Measurements from ENCODE around the gene WDR18. TPM values are rescaled to one million over a fixed set of nuclear protein-coding genes. Genes with fewer than 3 reads are reported as not detected.

The WDR18 gene
- total RNA-seq, 1 experiment from 2014 or later: 140 TPM

DNA sequence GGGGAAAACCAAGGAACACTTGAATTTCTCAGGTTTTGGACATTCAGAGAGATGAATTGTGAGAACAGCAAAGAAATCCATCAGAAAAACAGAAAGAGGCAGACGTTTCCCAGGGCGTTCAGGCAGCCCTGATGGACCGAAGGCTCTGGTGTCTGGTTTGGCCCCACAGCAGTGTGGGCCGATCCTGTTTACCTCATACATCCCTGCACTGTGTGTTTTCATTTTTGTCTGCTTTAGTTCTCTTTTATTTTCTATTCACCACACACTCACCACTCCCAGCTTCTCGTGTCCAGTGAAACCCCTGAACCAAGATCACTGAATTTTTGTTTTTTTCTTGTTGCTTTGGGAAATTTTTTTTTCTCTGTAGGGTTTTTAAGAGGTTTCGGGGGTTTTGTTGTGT lies 11.9 kb upstream of the WDR18 start:
- no peak for DNase-seq
- Histone ChIP-seq H3K36me3 (replicated peaks; ENCODE audit: control insufficient read depth, insufficient read depth, low read length) (peaks cover 19% of the 10 kb centered on the region), H3K27me3 (ENCODE audit: control insufficient read depth, insufficient read depth, low read length) (no peaks in the 10 kb centered on the region), H3K4me3 (ENCODE audit: insufficient read depth, low read depth, low read length) (no peak overlapping the region)

DNA sequence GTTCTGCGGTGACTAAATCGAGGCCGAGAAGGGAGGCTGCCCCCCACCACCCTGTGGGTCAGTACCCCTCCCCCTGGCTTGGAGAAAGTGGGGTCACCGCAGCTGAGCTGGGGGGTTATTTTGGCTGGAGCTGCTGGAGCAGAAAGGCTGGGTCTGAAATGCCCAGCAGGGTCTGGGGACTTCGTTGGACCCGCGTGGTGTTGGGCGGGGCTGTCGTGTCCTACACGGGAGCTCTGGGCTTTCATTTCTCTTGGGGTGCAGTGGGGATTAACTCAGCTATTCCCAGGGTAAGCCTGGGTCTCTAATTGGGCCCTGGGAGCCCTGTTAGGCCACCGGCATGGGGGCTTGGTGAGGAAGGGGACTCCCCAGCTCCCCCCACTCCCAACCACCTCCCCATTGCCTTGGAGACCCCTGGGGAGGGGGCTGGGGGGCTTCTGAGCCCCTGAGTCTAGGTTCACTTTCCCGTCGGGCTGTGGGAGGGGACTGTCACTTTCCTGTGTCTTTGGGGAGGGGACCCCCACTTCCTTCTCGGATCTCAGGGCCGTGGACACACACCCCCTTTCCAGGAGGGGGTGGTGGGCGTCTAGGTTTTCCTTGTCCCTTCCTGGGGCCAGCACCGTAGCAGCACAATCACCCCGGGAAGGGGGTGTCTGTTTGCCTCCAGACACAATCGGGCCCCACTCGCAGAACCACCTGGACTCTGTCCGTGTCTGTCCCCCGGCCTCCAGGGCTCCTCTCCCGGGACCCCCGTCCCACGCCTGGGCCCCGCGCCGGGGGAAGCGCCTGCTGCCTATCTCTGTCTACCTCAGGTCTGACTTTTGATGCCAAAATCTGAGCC lies 10.2 kb upstream of the WDR18 start:
- DNase-seq: no peak
- peaks cover 12% of the 10 kb centered on the region for H3K36me3 ChIP-seq (replicated peaks; ENCODE audit: control insufficient read depth, insufficient read depth, low read length)
- no peaks in the 10 kb centered on the region for H3K27me3 ChIP-seq (ENCODE audit: control insufficient read depth, insufficient read depth, low read length)
- no peak overlapping the region for H3K4me3 ChIP-seq (ENCODE audit: insufficient read depth, low read depth, low read length)

DNA sequence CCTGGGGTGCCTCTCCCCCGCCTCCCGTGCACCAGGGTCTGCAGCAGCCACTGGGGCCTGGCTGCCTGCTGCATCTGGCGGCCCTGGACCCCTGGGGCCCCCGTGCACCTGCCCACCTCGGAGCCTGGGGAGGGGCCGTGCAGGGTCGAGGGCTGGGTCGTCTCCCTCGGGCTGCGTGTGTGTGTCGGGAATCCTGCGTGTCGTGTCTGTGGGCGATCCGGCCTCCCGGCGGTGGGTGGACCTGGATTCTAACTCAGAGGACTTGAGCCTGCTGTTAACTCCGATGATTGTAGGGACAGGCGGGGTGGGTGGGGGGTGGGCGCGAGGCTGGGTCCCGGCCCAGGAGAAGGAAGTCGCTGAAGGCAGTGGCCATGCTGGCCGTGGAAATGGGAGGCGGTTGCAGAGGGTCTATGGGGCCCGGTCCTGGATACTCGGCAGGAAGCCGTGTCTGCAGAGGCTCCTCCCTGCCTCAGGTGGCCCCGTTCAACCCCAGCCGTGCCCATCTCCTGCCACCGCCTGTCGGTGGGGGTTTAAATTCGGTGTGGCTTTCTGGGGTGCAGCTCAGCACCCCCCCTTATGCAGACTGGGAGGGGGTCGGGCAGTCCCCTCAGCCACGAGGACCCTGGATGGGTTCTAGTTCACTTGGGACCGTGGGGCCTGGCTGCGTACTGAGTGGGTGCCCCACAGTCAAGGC lies 9.4 kb upstream of the WDR18 start:
- DNase-seq: no peak
- H3K4me3 ChIP-seq (ENCODE audit: insufficient read depth, low read depth, low read length): no peak overlapping the region

DNA sequence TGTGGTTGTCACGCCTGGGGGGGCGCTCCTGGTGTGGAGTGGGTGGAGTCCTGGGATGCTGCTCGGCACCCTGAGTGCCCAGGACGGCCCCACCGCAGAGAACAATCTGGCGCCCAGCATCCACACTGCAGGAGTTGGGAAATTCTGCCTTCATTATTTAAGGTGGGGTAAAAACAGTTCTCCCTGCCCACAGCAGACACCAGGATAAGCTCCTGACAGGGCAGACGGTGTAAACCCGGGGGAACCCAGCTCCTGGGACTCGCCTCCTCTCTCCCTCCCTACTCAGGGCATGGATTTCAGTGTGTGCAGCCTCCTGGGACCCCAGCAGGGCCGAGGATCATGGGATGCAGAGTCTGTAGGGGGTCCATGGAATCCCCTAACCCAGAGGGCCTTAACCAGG lies 7.7 kb upstream of the WDR18 start:
- Histone ChIP-seq H3K36me3 (replicated peaks; ENCODE audit: control insufficient read depth, insufficient read depth, low read length) (peaks cover 3% of the 10 kb centered on the region), H3K4me3 (ENCODE audit: insufficient read depth, low read depth, low read length) (no peak overlapping the region), H3K27me3 (ENCODE audit: control insufficient read depth, insufficient read depth, low read length) (no peaks in the 10 kb centered on the region)
- no peak for DNase-seq

More for the DNA sequence above, 9.4 kb upstream of the WDR18 start:
- peaks cover 9% of the 10 kb centered on the region for H3K36me3 ChIP-seq (replicated peaks; ENCODE audit: control insufficient read depth, insufficient read depth, low read length)
- H3K27me3 ChIP-seq (ENCODE audit: control insufficient read depth, insufficient read depth, low read length): no peaks in the 10 kb centered on the region

DNA sequence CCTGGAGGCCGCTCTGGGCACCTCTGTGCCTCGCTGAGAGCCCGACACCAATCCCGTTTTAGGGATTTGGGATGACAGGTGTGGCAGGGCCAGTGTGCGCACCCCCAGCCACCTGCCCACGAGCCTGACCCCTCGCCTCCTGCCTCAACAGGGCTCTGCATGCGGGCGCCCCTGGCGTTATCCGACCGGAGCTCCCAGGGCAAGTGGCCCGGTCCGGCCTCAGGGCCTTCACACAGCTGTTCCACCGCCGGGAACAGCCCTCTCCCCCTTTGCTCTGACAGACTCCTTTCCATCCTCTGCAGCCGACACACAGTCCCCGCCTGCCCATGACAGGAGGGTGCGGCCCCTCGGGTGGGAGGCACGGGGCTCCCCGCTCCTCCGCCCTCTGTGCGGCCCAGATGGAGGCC lies 7.1 kb upstream of the WDR18 start:
- no peak overlapping the region for H3K4me3 ChIP-seq (ENCODE audit: insufficient read depth, low read depth, low read length)

DNA sequence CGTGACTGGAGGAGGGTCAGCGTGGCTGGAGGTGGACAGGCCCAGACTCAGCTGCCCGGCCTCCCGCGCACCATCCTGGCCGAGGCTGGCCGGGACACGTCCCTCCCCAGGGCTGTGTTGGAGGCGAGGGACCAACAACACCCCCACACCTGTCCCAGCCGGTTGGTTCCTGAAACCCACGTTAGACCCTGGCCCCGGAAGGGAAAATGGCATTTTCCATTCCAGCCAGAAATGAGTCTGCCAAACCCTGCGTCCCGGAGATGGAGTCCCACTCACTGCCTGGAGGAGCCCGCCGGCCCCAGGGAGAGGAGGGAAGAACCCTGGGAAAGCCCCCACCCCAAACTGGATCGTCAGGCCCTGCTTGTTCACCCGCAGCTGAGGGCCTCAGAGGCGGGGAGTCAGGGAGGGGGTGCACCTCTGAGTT lies 4.8 kb upstream of the WDR18 start:
- no peaks in the 10 kb centered on the region for H3K27me3 ChIP-seq (ENCODE audit: control insufficient read depth, insufficient read depth, low read length)
- H3K36me3 ChIP-seq (replicated peaks; ENCODE audit: control insufficient read depth, insufficient read depth, low read length): no peaks in the 10 kb centered on the region
- H3K4me3 ChIP-seq (ENCODE audit: insufficient read depth, low read depth, low read length): no peak overlapping the region
- peak; percentile 83 for DNase-seq

More for the DNA sequence above, 7.1 kb upstream of the WDR18 start:
- H3K27me3 ChIP-seq (ENCODE audit: control insufficient read depth, insufficient read depth, low read length): no peaks in the 10 kb centered on the region
- DNase-seq: peak; percentile 74
- H3K36me3 ChIP-seq (replicated peaks; ENCODE audit: control insufficient read depth, insufficient read depth, low read length): peaks cover 3% of the 10 kb centered on the region; the same call in 1 of the 2 replicates

DNA sequence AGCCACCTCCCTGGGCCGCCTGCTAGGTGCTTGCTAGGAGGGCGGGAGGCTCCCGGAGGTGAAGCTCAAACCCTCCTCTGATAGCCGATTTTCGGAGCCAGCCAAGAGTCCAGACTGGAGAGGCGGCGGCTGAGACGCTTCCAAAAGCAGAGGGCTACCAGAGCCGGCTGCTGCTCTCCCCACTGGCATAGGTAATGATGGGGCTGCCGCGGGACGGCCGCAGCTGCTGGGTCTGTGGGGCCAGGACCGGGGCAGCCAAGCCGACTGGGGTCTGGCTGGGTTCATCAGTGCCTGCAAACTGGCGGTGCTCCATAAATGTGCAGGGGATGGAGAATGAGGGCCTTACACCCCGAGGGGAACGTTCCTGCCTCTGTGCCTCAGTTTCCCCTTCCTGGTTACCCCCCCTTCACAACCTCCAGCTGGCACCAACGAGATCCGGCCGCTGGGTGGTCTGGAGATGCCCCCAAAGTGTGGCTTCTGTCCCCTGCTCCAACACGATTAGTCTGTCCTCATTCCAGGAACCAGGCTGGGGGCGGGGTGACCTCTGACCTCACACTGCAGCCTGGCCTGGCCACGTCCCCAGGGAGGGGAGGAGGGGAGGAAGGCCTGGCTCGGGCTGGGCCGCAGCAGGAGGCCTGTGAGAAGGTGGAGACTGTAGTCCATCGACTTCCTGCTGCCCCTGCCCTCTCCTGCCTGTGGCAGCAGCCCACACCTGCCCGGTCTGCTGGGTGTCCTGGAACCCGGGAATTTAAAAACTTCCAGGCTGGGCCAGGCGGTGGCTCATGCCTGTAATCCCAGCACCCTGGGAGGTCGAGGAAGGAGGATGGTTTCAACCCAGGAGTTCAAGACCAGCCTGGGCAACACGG lies 3.8 kb upstream of the WDR18 start:
- peak; percentile 91 for DNase-seq
- no peaks in the 10 kb centered on the region for H3K36me3 ChIP-seq (replicated peaks; ENCODE audit: control insufficient read depth, insufficient read depth, low read length)
- no peaks in the 10 kb centered on the region for H3K27me3 ChIP-seq (ENCODE audit: control insufficient read depth, insufficient read depth, low read length)
- H3K4me3 ChIP-seq (ENCODE audit: insufficient read depth, low read depth, low read length): no peak overlapping the region

DNA sequence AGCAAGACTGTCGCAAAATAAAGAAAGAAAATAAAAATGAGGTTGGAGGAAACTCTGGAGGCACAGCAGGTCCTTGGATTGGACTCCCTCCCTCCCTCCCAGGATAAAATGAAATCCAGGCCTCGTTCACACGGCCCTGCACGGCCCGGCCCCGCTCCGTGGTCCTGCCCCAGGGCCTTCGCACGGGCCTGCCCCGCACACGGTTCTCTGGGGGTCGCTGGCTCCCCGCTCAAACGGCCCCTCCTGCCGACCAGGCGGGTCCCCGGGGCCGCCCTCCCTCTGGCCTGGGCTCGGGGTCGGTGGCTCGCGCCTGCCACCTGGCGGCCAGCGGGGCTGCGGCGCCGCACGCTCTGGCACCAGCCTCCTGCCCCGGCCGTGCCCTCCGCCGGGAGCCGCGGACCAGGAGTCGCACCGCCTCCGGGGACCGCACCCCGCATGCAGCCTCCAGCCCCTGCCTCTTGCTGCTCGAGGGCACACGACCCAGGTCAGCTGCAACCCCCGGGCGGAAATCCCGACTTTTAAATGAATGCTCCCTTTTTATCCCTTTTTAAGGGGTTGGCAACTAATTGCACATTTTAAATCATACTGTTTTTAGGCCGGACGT lies 1.5 kb upstream of the WDR18 start:
- H3K36me3 ChIP-seq (replicated peaks; ENCODE audit: control insufficient read depth, insufficient read depth, low read length): peaks cover 3% of the 10 kb centered on the region
- no peak overlapping the region for H3K4me3 ChIP-seq (ENCODE audit: insufficient read depth, low read depth, low read length)
- H3K27me3 ChIP-seq (ENCODE audit: control insufficient read depth, insufficient read depth, low read length): no peaks in the 10 kb centered on the region
- DNase-seq: peak; percentile 100

DNA sequence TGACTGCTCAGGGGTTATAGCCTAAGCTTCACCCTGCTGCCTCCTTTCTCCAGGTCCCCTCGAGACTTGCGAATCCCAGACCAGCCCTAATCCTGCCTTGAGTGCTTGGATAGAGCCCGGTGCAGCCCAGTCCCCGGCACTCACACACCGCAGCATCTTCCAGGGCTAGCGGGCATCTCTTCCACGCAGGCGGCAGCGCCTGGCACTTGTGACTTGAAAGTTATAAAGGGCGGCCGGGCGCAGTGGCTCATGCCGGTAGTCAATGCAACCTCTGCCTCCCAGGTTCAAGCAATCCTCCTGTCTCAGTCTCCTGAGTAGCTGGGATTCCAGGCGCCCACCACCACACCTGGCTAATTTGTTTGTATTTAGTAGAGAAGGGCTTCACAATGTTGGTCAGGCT lies 1.9 kb downstream of the WDR18 start:
- H3K27me3 ChIP-seq (ENCODE audit: control insufficient read depth, insufficient read depth, low read length): no peaks in the 10 kb centered on the region
- no peak for DNase-seq
- peaks cover 6% of the 10 kb centered on the region for H3K36me3 ChIP-seq (replicated peaks; ENCODE audit: control insufficient read depth, insufficient read depth, low read length)
- no peak overlapping the region for H3K4me3 ChIP-seq (ENCODE audit: insufficient read depth, low read depth, low read length)

DNA sequence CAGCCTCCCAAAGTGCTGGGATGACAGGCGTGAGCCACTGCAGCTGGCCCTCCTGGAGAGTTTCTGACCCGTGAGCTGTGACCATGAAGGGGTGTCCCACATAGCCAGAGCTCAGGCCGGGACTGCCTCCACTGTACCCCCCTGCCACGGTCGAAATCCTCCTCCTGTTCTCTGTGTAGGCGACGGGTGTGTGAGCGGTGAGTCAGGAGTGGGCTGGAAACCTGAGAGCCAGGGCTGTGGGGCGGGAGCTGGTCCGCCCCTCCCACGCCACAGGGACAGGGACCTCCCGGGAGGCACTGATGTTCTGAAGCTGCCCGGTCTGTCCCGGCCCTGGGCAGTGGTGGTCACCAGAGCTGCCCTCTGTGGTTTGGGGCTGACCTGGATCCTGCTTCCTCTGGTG lies 3.9 kb downstream of the WDR18 start:
- H3K36me3 ChIP-seq (replicated peaks; ENCODE audit: control insufficient read depth, insufficient read depth, low read length): peaks cover 6% of the 10 kb centered on the region
- no peak for DNase-seq
- H3K4me3 ChIP-seq (ENCODE audit: insufficient read depth, low read depth, low read length): no peak overlapping the region
- H3K27me3 ChIP-seq (ENCODE audit: control insufficient read depth, insufficient read depth, low read length): no peaks in the 10 kb centered on the region

DNA sequence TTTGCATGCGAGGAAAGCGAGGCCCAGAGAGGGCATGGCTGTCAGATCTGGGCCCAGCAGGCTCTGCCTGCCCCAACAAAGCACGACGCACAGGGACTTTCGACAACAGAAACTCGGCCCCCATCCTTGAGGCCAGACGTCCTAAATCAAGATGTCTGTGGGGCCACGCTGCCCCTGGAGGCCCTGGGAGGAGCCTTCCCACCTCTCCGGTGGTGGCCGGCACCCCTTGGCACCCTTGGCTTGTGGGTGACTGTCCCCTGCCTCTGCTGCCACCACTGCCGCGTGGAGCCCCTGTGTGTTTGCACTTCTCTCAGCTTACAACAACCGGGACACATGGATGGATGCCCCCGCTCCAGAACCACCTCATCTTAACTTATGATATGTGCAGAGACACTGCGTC lies 4.4 kb downstream of the WDR18 start:
- peaks cover 6% of the 10 kb centered on the region for H3K36me3 ChIP-seq (replicated peaks; ENCODE audit: control insufficient read depth, insufficient read depth, low read length)
- no peak overlapping the region for H3K4me3 ChIP-seq (ENCODE audit: insufficient read depth, low read depth, low read length)
- no peak for DNase-seq
- no peaks in the 10 kb centered on the region for H3K27me3 ChIP-seq (ENCODE audit: control insufficient read depth, insufficient read depth, low read length)

DNA sequence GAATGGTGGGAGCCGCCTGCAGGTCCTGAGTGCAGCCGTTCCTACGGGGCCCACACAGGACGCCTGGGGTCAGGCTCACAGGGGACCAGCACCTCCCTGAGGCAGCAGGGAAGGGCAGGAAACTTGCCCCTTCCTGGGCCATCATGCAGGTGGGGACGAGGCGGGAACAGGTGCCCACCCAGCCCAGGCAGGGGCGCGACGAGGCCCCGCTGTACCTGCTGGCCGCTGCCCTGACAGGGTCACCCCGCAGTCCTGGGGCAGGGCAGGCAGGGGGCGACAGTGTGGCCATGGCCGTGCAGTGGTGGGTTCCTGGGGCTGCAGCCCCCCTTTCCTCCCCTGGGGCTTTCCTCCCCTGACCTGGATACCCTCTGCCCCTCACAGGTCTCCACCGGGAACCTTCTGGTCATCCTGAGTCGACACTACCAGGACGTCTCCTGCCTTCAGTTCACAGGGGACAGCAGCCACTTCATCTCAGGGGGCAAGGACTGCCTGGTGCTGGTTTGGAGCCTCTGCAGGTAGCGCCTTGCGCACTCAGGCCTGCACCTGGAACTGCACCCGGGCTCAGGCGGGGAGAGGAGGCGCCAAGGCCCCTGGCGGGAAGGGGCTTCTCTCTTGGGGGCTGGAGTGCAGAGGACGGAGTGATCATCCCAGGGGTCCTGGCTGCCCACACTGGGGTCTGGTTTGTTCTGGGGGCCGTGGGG lies 5.4 kb downstream of the WDR18 start:
- H3K36me3 ChIP-seq (replicated peaks; ENCODE audit: control insufficient read depth, insufficient read depth, low read length): peaks cover 6% of the 10 kb centered on the region
- no peaks in the 10 kb centered on the region for H3K27me3 ChIP-seq (ENCODE audit: control insufficient read depth, insufficient read depth, low read length)
- H3K4me3 ChIP-seq (ENCODE audit: insufficient read depth, low read depth, low read length): no peak overlapping the region
- DNase-seq: peak; percentile 87

DNA sequence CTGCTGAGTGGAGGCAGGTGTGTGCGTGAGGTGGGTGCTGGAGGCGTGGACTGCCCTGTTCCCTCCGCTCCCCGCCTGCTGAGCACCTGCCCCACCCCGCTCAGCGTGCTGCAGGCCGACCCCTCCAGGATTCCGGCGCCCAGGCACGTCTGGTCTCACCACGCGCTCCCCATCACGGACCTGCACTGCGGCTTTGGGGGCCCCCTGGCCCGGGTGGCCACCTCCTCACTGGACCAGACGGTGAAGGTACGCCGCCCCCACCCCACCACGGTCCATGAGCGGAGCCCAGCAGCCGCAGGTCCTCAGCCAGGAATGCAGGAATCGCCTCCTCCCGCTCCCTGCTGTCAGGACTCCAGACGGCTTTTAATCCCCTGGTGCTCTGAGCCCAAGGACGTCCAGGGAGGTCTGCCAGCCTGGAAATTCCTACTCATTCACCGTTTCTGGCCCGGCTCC lies 6.0 kb downstream of the WDR18 start:
- H3K27me3 ChIP-seq (ENCODE audit: control insufficient read depth, insufficient read depth, low read length): no peaks in the 10 kb centered on the region
- H3K36me3 ChIP-seq (replicated peaks; ENCODE audit: control insufficient read depth, insufficient read depth, low read length): peaks cover 6% of the 10 kb centered on the region
- no peak for DNase-seq
- H3K4me3 ChIP-seq (ENCODE audit: insufficient read depth, low read depth, low read length): no peak overlapping the region

DNA sequence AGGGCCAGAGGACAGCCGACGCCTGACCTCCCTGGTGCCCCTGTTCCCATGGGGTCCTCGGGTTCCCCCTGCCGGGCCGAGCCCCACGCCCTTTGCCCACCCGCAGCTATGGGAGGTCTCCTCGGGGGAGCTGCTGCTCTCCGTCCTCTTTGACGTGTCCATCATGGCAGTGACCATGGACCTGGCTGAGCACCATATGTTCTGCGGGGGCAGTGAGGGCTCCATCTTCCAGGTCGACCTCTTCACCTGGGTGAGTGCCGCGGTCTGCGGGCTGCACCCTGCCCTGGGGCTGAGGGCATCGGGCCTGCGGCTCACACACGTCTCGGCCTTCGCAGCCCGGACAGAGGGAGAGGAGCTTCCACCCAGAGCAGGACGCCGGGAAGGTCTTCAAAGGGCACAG lies 6.6 kb downstream of the WDR18 start:
- H3K27me3 ChIP-seq (ENCODE audit: control insufficient read depth, insufficient read depth, low read length): no peaks in the 10 kb centered on the region; the same call in 1 of the 2 replicates
- no peak overlapping the region for H3K4me3 ChIP-seq (ENCODE audit: insufficient read depth, low read depth, low read length)
- peaks cover 5% of the 10 kb centered on the region for H3K36me3 ChIP-seq (replicated peaks; ENCODE audit: control insufficient read depth, insufficient read depth, low read length)
- DNase-seq: no peak
